ENCODE data around the gene IPO11.

The IPO11 gene

GRCh38 chr5:62412549-62413329, at the start of gene IPO11:
IPO11 (plus strand) TSS chr5:62412763; CDS start chr5:62437280, 24,517 bp downstream.
- peak; percentile 99 for DNase-seq

- DNase-seq, result no peak
These were observed 43.5 kb upstream of the IPO11 start for GRCh38 chr5:62369039-62369438.

GRCh38 chr5:62371409-62371808, 41.2 kb upstream of the IPO11 start:
- DNase-seq, result no peak

- DNase-seq, result no peak
These were observed 40.0 kb upstream of the IPO11 start for GRCh38 chr5:62372600-62372999.

GRCh38 chr5:62373382-62373781, 39.2 kb upstream of the IPO11 start:
- DNase-seq, result no peak

- no peak for DNase-seq
These were observed 38.5 kb upstream of the IPO11 start for GRCh38 chr5:62374090-62374489.

GRCh38 chr5:62375627-62376026, 36.9 kb upstream of the IPO11 start:
- DNase-seq, result no peak

- DNase-seq, result no peak
These were observed 36.5 kb upstream of the IPO11 start for GRCh38 chr5:62376064-62376463.

GRCh38 chr5:62385131-62385530, 27.4 kb upstream of the IPO11 start:
- no peak for DNase-seq

- DNase-seq, result no peak
These were observed 26.7 kb upstream of the IPO11 start for GRCh38 chr5:62385816-62386400.

- no peak for DNase-seq
These were observed 25.7 kb upstream of the IPO11 start for GRCh38 chr5:62386824-62387223.

- no peak for DNase-seq
These were observed 17.2 kb upstream of the IPO11 start for GRCh38 chr5:62395210-62395950.

- peak; percentile 92 to 93 for DNase-seq
These were observed 8.9 kb upstream of the IPO11 start, which contains the start of gene DIMT1 for GRCh38 chr5:62403411-62404250. DIMT1 (minus strand) TSS chr5:62403905; CDS start chr5:62403772, 133 bp downstream.

- DNase-seq, result no peak
These were observed 1.1 kb downstream of the IPO11 start for GRCh38 chr5:62413711-62414110.

- no peak for DNase-seq
These were observed 6.0 kb downstream of the IPO11 start for GRCh38 chr5:62418462-62419076.

GRCh38 chr5:62419609-62420008, 7.0 kb downstream of the IPO11 start:
- DNase-seq, result no peak

- no peak for DNase-seq
These were observed 8.9 kb downstream of the IPO11 start for GRCh38 chr5:62421414-62421813.

- no peak for DNase-seq
These were observed 12.2 kb downstream of the IPO11 start for GRCh38 chr5:62424763-62425162.

- no peak for DNase-seq
These were observed 19.4 kb downstream of the IPO11 start for GRCh38 chr5:62431735-62432620.

GRCh38 chr5:62432621-62433064, 20.1 kb downstream of the IPO11 start:
- no peak for DNase-seq

- no peak for DNase-seq
These were observed 36.0 kb downstream of the IPO11 start for GRCh38 chr5:62448528-62448927.

Data from CD4-positive, alpha-beta T cell treated with Interleukin-1 beta for 1 hour (primary cell).